Hepatocyte (in vitro differentiated cells): Measurements from ENCODE around the gene FAM156B.
"Not testable (repeated sequence)": the region's sequence is repeated elsewhere in the genome, so short reads cannot be mapped to it uniquely, and the experiment has no call there.

Source experiments
- CTCF ChIP-seq: fragments of 200-600 bp; sonication (generic); IDR thresholded peaks from 2 replicates; pipeline ENCODE4 v1.5.1; 2016; ENCODE audit warnings: antibody characterized with exemption, mild to moderate bottlenecking; ENCODE audit not compliant: poor library complexity
- EZH2 ChIP-seq: fragments of 200-600 bp; sonication (generic); IDR thresholded peaks from 2 replicates; pipeline ENCODE4 v1.6.1; 2016; ENCODE audit warnings: antibody characterized with exemption, mild to moderate bottlenecking, borderline replicate concordance
- EZH2phosphoT487 ChIP-seq: fragments of 200-600 bp; sonication (generic); IDR thresholded peaks from one replicate; pipeline ENCODE4 v1.6.1; 2018; ENCODE audit warnings: antibody characterized with exemption, mild to moderate bottlenecking, low read depth, moderate library complexity; ENCODE audit not compliant: unreplicated experiment, severe bottlenecking

DNA sequence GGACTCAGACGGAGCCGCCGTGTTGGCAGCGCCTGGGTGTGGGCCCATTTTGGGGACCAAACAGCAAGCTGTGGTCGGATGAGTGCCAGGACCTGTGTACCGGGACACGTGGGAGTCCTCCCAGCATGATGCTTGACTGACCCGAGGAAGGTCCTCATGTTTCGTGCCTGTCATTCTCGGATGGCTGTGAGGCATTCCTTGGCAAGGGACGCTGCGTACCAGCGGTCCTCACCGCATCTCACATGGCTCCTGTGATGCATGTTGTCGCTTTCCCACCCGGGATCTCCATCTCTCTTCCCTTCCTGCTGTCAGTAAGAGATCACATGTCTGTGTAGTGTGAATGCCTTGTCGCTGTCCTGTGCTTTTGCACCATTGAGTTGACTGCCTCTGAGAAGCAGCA lies 10.8 kb downstream of the FAM156B start:
- not testable (repeated sequence) for TF ChIP-seq CTCF, EZH2phosphoT487, EZH2
